Chondrocyte (in vitro differentiated cells): ENCODE data around the gene FKBP14. TPM values are rescaled to one million over a fixed set of nuclear protein-coding genes. Genes with fewer than 3 reads are reported as not detected.
A peak's percentile ranks its signal among the peaks of the same experiment; 100 is the strongest.

ENCODE experiments used
- DNase-seq: peaks from one replicate; pipeline ENCODE4 v3.0.0; 2021; ENCODE audit warnings: mixed read lengths, low spot score
- H3K27ac Mint-ChIP-seq: one replicate; pipeline ENCODE4 v1.8.0; 2021; ENCODE audit warnings: mild to moderate bottlenecking, moderate library complexity, mixed read lengths; ENCODE audit not compliant: unreplicated experiment
- H3K27me3 Mint-ChIP-seq: 2 replicates; pipeline ENCODE4 v1.8.0; 2021; ENCODE audit warnings: low read depth, mixed read lengths
- H3K36me3 Mint-ChIP-seq: 2 replicates; pipeline ENCODE4 v1.8.0; 2021; ENCODE audit warnings: low read depth, mixed read lengths
- H3K4me1 Mint-ChIP-seq: 2 replicates; pipeline ENCODE4 v1.8.0; 2021; ENCODE audit warnings: low read depth, mild to moderate bottlenecking, mixed read lengths
- H3K4me3 Mint-ChIP-seq: one replicate; pipeline ENCODE4 v1.8.0; 2021; ENCODE audit warnings: mild to moderate bottlenecking, moderate library complexity, mixed read lengths; ENCODE audit not compliant: unreplicated experiment
- H3K9me3 Mint-ChIP-seq: 2 replicates; pipeline ENCODE4 v1.8.0; 2021; ENCODE audit warnings: low read depth, mixed read lengths
- CTCF ChIP-seq: fragments of 200-600 bp; sonication (generic); IDR thresholded peaks from 2 replicates; pipeline ENCODE4 v1.5.0; 2021; ENCODE audit warnings: antibody characterized with exemption, mild to moderate bottlenecking, moderate library complexity
- long read RNA-seq: library from polyadenylated mRNA; stranded (forward); transcript quantifications from one replicate; pipeline ENCODE4 v2.0.0, GENCODE V29; 2021
- total RNA-seq: library from RNA; stranded (reverse); gene quantifications from 3 replicates; pipeline ENCODE4 v1.2.1, GENCODE V29; 2021

Gene FKBP14
- total RNA-seq = 72.1 to 103 TPM (median 74.7 TPM) in 3 replicates
- long read RNA-seq, full-length matches to known transcripts = 63 of 69 reads
- long read RNA-seq, partial matches to known transcripts = 1 of 69 reads
- long read RNA-seq, other reads (novel, unspliced or antisense) = 5 of 69 reads

GRCh38 chr7:30026229-30027064, at the start of gene FKBP14:
FKBP14 (minus strand) TSS chr7:30026702; CDS start chr7:30026508, 194 bp downstream.
- TF ChIP-seq CTCF = no peak
- Mint-ChIP-seq H3K36me3 (no peaks in the 10 kb centered on the region), H3K27me3 (no peaks in the 10 kb centered on the region), H3K4me1 (peaks cover 47% of the 10 kb centered on the region), H3K9me3 (no peaks in the 10 kb centered on the region), H3K4me3 (no peak within 1 kb of the TSS), H3K27ac (peak within 1 kb of the TSS; percentile 95)
- peak; percentile 97 for DNase-seq

GRCh38 chr7:30074422-30075030, 48.0 kb upstream of the FKBP14 start:
- Mint-ChIP-seq H3K9me3 (no peaks in the 10 kb centered on the region), H3K27ac (no peak overlapping the region), H3K36me3 (peaks cover 12% of the 10 kb centered on the region), H3K27me3 (no peaks in the 10 kb centered on the region), H3K4me1 (peaks cover 8% of the 10 kb centered on the region), H3K4me3 (no peak overlapping the region)
- TF ChIP-seq CTCF = peak; percentile 79
- DNase-seq = no peak

- peaks cover 6% of the 10 kb centered on the region for H3K36me3 Mint-ChIP-seq
- no peak overlapping the region for H3K4me3 Mint-ChIP-seq
- no peaks in the 10 kb centered on the region for H3K9me3 Mint-ChIP-seq
- H3K27ac Mint-ChIP-seq = no peak overlapping the region
- no peak for TF ChIP-seq CTCF
- peaks cover 25% of the 10 kb centered on the region for H3K4me1 Mint-ChIP-seq
- DNase-seq = no peak
- no peaks in the 10 kb centered on the region for H3K27me3 Mint-ChIP-seq
These were observed 46.2 kb upstream of the FKBP14 start for GRCh38 chr7:30072735-30073134.

- DNase-seq = no peak
- TF ChIP-seq CTCF = no peak
- Mint-ChIP-seq H3K9me3 (no peaks in the 10 kb centered on the region), H3K27me3 (no peaks in the 10 kb centered on the region), H3K27ac (no peak overlapping the region), H3K4me1 (peaks cover 27% of the 10 kb centered on the region), H3K4me3 (no peak overlapping the region), H3K36me3 (peaks cover 7% of the 10 kb centered on the region)
These were observed 43.5 kb upstream of the FKBP14 start for GRCh38 chr7:30070052-30070451.

- H3K9me3 Mint-ChIP-seq = no peaks in the 10 kb centered on the region
- peaks cover 7% of the 10 kb centered on the region for H3K36me3 Mint-ChIP-seq
- no peaks in the 10 kb centered on the region for H3K27me3 Mint-ChIP-seq
- TF ChIP-seq CTCF = no peak
- no peak for DNase-seq
- peaks cover 27% of the 10 kb centered on the region for H3K4me1 Mint-ChIP-seq
- no peak overlapping the region for H3K4me3 Mint-ChIP-seq
- H3K27ac Mint-ChIP-seq = peak overlapping the region; percentile 56
These were observed 42.8 kb upstream of the FKBP14 start for GRCh38 chr7:30069096-30069867.
